HCT116 (cell line): ENCODE measurements around the gene SFTPA2. TPM values are rescaled to one million over a fixed set of nuclear protein-coding genes. Genes with fewer than 3 reads are reported as not detected.
"Not testable (repeated sequence)": the region's sequence is repeated elsewhere in the genome, so short reads cannot be mapped to it uniquely, and the experiment has no call there.

Source experiments
- ATAC-seq: fragments of 200-7000 bp; cut with Tn5 transposase; 2 replicates; pipeline ENCODE4 v1.9.1; 2020; ENCODE audit warnings: mild to moderate bottlenecking, moderate library complexity
- BruUV-seq: library from RNA; stranded (reverse); fragments of 400-500 nt; replicated peaks from 2 replicates; lab custom pipeline; 2021; lab: Mats Ljungman, UMichigan
- CTCF ChIA-PET: fragments of 300-600 bp; sonication (Branson Sonifier 250); formaldehyde crosslinking; loops from one replicate; lab custom pipeline; 2021; ENCODE audit warnings: antibody characterized with exemption; lab: Charles Lee
- POLR2A ChIA-PET: fragments of 300-600, 350-600 bp; sonication (Branson Sonifier 250); formaldehyde crosslinking; loops from one replicate; lab custom pipeline; 2021; ENCODE audit warnings: antibody characterized with exemption; lab: Charles Lee
- RAD21 ChIA-PET, 2 experiments: fragments of 300-600 bp; sonication (Branson Sonifier 250); formaldehyde crosslinking; loops; one replicate each; lab custom pipeline; 2023; ENCODE audit warnings: low total read pairs in 2 of 2; ENCODE audit not compliant: uncharacterized antibody in 2 of 2, unreplicated experiment in 2 of 2, low non-redundant PET in 1 of 2; lab: Charles Lee
- DNase-seq: peaks from one replicate; pipeline ENCODE4 v3.0.0-alpha.2; 2010; ENCODE audit warnings: low read depth, low spot score
- H2AFZ ChIP-seq: fragments of 200-600 bp; shearing (Covaris generic), sonication (generic); 2 replicates; pipeline ENCODE4 v1.6.1; 2017; ENCODE audit warnings: low read depth, mixed run types, mixed read lengths, antibody characterized with exemption, low read length; ENCODE audit not compliant: poor library complexity, severe bottlenecking
- H3K27ac ChIP-seq: 2 replicates; pipeline ENCODE4 v1.5.1; 2012; ENCODE audit warnings: low read depth, low read length
- H3K27me3 ChIP-seq: fragments of 200-600 bp; sonication (generic); 2 replicates; pipeline ENCODE4 v1.6.1; 2016; ENCODE audit warnings: mixed run types, low read length, mixed read lengths; ENCODE audit not compliant: insufficient read depth
- H3K36me3 ChIP-seq, 2 experiments: fragments of 200-500 bp in 1 of 2; fragments of 200-600 bp in 1 of 2; sonication (Bioruptor generic) in 1 of 2; sonication (generic) in 1 of 2; 2 replicates each; pipeline versions ENCODE4 v1.5.1 to v1.6.1; 2014 to 2016; ENCODE audit warnings: low read length in 2 of 2, inconsistent platforms in 1 of 2, mixed read lengths in 1 of 2, mixed run types in 1 of 2; ENCODE audit not compliant: insufficient read depth in 2 of 2, control insufficient read depth in 1 of 2
- H3K4me1 ChIP-seq, 2 experiments: fragments of 200-600 bp in 1 of 2; sonication (generic) in 1 of 2; 2 replicates each; pipeline versions ENCODE4 v1.5.1 to v1.6.1; 2012 to 2017; ENCODE audit warnings: low read length in 2 of 2, inconsistent platforms in 1 of 2, mild to moderate bottlenecking in 1 of 2, mixed read lengths in 1 of 2, mixed run types in 1 of 2, moderate library complexity in 1 of 2; ENCODE audit not compliant: insufficient read depth in 2 of 2, control insufficient read depth in 1 of 2
- H3K4me2 ChIP-seq: fragments of 200-600 bp; sonication (generic); 2 replicates; pipeline ENCODE4 v1.6.1; 2017; ENCODE audit warnings: mixed run types, low read length, mixed read lengths
- H3K4me3 ChIP-seq, 2 experiments: fragments of 200-600 bp in 1 of 2; sonication (generic) in 1 of 2; replicated peaks in 1 of 2; 2 replicates each; pipeline ENCODE4 v1.5.1; 2011 to 2016; ENCODE audit warnings: low read length in 2 of 2, control low read depth in 1 of 2, low read depth in 1 of 2, mild to moderate bottlenecking in 1 of 2, mixed read lengths in 1 of 2, mixed run types in 1 of 2
- H3K79me2 ChIP-seq: fragments of 200-600 bp; sonication (generic); 2 replicates; pipeline ENCODE4 v1.6.1; 2017; ENCODE audit warnings: mild to moderate bottlenecking, mixed run types, low read length, moderate library complexity, mixed read lengths; ENCODE audit not compliant: insufficient read depth
- H3K9ac ChIP-seq: fragments of 200-600 bp; sonication (generic); 2 replicates; pipeline ENCODE4 v1.6.1; 2016; ENCODE audit warnings: low read length, mixed read lengths
- H3K9me2 ChIP-seq: fragments of 200-600 bp; sonication (generic), shearing (Covaris generic); 2 replicates; pipeline ENCODE4 v1.6.1; 2017; ENCODE audit warnings: mixed run types, mild to moderate bottlenecking, moderate library complexity; ENCODE audit not compliant: insufficient read depth
- H3K9me3 ChIP-seq, 2 experiments: fragments of 200-500 bp in 1 of 2; fragments of 200-600 bp in 1 of 2; sonication (Bioruptor generic) in 1 of 2; sonication (generic) in 1 of 2; 2 replicates each; pipeline ENCODE4 v1.6.1; 2014 to 2017; ENCODE audit warnings: low read length in 2 of 2, mixed read lengths in 2 of 2, inconsistent platforms in 1 of 2, low read depth in 1 of 2, mild to moderate bottlenecking in 1 of 2, mixed run types in 1 of 2, moderate library complexity in 1 of 2; ENCODE audit not compliant: control insufficient read depth in 1 of 2, insufficient read depth in 1 of 2
- H4K20me1 ChIP-seq: fragments of 200-600 bp; sonication (generic), shearing (Covaris generic); 2 replicates; pipeline ENCODE4 v1.6.1; 2017; ENCODE audit warnings: mixed run types, mild to moderate bottlenecking, moderate library complexity; ENCODE audit not compliant: insufficient read depth
- CBX3 ChIP-seq: IDR thresholded peaks from 2 replicates; pipeline ENCODE4 v1.6.1; 2012; ENCODE audit warnings: low read depth
- EZH2 ChIP-seq: fragments of 200-600 bp; sonication (generic); IDR thresholded peaks from 2 replicates; pipeline ENCODE4 v1.6.1; 2017; ENCODE audit warnings: antibody characterized with exemption, mixed run types
- EZH2phosphoT487 ChIP-seq: fragments of 200-600 bp; IDR thresholded peaks from 2 replicates; pipeline ENCODE4 v1.6.1; 2018; ENCODE audit warnings: antibody characterized with exemption, borderline replicate concordance
- RAD21 ChIP-seq: IDR thresholded peaks from 2 replicates; pipeline ENCODE4 v1.6.1; 2012; ENCODE audit warnings: low read depth, mild to moderate bottlenecking
- SP1 ChIP-seq: IDR thresholded peaks from 2 replicates; pipeline ENCODE4 v1.6.1; 2012; ENCODE audit warnings: low read depth
- intact Hi-C: fragments of 100-400 bp; cut with micrococcal nuclease; formaldehyde crosslinking; loops from 2 replicates; pipeline ENCODE4 v1.10.0; 2022
- total RNA-seq: library from RNA; stranded (reverse); gene quantifications from one replicate; pipeline ENCODE4 v1.2.1, GENCODE V29; 2021; ENCODE audit not compliant: unreplicated experiment
- TF ChIP-seq, protein P1 (sequence below): IDR thresholded peaks from 2 replicates; pipeline ENCODE4 v1.6.1; 2012; ENCODE audit warnings: low read depth
- TF ChIP-seq, protein P2 (sequence below): IDR thresholded peaks from 2 replicates; pipeline ENCODE4 v1.6.1; 2012

SFTPA2 gene
- total RNA-seq, 1 experiment from 2014 or later, result 6.9 TPM

DNA sequence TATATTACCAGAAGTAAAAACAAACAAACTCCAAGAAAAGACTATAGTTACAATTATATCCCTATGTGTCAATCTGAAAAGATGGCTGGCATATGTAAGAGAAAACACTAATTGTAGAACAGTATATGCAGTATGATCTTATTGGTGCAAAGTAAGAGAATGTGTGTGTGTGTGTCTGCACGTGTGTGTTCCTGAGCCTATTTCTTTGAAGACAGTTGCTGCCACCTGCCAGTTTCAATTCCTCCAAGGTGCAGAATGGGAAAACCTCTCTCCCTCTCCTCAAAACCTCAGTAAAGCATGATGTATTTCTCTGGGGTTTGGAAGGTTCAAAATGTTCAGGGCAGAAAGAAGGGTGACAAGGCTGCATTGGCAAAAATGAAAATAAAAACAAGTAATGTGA, 41.7 kb upstream of the SFTPA2 start:
- ChIA-PET RAD21 (no interaction called here), CTCF (no interaction called here), POLR2A (no interaction called here)
- Histone ChIP-seq H3K27ac (no peak overlapping the region), H3K9me3 (peaks cover 0 to 7% of the 10 kb centered on the region in 2 experiments; a peak in 2 of 4 replicates), H3K9ac (no peak overlapping the region), H3K27me3 (no peaks in the 10 kb centered on the region), H3K4me1 (no peaks in the 10 kb centered on the region), H2AFZ (no peak overlapping the region), H4K20me1 (no peaks in the 10 kb centered on the region), H3K4me3 (no peak overlapping the region), H3K9me2 (no peaks in the 10 kb centered on the region), H3K36me3 (no peaks in the 10 kb centered on the region), H3K4me2 (no peak overlapping the region), H3K79me2 (no peaks in the 10 kb centered on the region)
- BruUV-seq, result no TSS peak
- TF ChIP-seq CBX3 (no peak), RAD21 (no peak), EZH2phosphoT487 (no peak), SP1 (no peak), EZH2 (no peak)
- TF ChIP-seq, protein P1, sequence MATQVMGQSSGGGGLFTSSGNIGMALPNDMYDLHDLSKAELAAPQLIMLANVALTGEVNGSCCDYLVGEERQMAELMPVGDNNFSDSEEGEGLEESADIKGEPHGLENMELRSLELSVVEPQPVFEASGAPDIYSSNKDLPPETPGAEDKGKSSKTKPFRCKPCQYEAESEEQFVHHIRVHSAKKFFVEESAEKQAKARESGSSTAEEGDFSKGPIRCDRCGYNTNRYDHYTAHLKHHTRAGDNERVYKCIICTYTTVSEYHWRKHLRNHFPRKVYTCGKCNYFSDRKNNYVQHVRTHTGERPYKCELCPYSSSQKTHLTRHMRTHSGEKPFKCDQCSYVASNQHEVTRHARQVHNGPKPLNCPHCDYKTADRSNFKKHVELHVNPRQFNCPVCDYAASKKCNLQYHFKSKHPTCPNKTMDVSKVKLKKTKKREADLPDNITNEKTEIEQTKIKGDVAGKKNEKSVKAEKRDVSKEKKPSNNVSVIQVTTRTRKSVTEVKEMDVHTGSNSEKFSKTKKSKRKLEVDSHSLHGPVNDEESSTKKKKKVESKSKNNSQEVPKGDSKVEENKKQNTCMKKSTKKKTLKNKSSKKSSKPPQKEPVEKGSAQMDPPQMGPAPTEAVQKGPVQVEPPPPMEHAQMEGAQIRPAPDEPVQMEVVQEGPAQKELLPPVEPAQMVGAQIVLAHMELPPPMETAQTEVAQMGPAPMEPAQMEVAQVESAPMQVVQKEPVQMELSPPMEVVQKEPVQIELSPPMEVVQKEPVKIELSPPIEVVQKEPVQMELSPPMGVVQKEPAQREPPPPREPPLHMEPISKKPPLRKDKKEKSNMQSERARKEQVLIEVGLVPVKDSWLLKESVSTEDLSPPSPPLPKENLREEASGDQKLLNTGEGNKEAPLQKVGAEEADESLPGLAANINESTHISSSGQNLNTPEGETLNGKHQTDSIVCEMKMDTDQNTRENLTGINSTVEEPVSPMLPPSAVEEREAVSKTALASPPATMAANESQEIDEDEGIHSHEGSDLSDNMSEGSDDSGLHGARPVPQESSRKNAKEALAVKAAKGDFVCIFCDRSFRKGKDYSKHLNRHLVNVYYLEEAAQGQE, result no peak
- TF ChIP-seq, protein P2, sequence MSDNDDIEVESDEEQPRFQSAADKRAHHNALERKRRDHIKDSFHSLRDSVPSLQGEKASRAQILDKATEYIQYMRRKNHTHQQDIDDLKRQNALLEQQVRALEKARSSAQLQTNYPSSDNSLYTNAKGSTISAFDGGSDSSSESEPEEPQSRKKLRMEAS, result no peak
- DNase-seq (no peak), ATAC-seq (no peak)
- intact Hi-C loops, result no loop called here

DNA sequence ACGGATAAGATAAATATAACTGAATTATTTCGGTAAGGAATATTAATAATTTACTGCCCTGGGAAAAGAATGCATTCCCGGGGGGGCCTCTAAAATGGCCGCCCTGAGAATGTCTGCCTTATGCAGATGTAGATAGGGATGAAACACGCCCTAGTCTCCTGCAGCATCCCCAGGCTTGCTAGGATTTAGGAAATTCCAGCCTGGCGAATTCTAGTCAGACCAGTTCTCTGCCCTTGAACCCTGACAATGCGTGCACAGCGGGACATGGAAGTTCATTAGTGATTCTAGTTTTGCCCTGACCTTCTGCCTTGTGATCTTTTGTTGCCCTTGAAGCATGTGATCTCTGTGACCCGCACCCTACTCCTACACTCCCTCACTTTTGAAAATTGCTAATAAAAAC, 39.4 kb upstream of the SFTPA2 start:
- H4K20me1 ChIP-seq, H3K79me2 ChIP-seq, ATAC-seq, H3K36me3 ChIP-seq, BruUV-seq, CTCF ChIA-PET, H3K27me3 ChIP-seq, H3K27ac ChIP-seq, H3K9me3 ChIP-seq, H3K9me2 ChIP-seq, H3K9ac ChIP-seq, DNase-seq, H2AFZ ChIP-seq, H3K4me2 ChIP-seq, RAD21 ChIA-PET, H3K4me1 ChIP-seq, intact Hi-C loops, POLR2A ChIA-PET, H3K4me3 ChIP-seq: not testable (repeated sequence)
